ENCODE measurements around the gene PSMA6. TPM values are rescaled to one million over a fixed set of nuclear protein-coding genes. Genes with fewer than 3 reads are reported as not detected.

The PSMA6 gene
- total RNA-seq, 4 donors from 2014 or later: 73.6 to 136 (median 116) TPM

DNA sequence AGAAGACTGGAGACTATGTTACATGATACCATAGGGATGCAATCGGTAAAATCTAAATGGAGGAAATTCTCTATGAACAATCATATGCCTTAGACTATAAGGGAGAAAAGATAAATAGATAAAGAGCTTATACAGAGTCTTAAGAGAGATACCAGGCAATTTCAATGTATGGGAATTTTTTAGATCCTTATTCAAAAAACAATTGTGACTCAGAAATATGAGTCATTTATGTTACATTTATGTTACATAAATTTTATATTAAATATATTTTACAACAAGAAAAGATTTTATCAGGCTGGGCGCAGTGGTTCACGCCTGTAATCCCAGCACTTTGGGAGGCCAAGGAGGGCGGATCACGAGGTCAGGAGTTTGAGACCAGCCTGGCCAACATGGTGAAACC lies 36.5 kb upstream of the PSMA6 start:
- TF ChIP-seq, protein P1, sequence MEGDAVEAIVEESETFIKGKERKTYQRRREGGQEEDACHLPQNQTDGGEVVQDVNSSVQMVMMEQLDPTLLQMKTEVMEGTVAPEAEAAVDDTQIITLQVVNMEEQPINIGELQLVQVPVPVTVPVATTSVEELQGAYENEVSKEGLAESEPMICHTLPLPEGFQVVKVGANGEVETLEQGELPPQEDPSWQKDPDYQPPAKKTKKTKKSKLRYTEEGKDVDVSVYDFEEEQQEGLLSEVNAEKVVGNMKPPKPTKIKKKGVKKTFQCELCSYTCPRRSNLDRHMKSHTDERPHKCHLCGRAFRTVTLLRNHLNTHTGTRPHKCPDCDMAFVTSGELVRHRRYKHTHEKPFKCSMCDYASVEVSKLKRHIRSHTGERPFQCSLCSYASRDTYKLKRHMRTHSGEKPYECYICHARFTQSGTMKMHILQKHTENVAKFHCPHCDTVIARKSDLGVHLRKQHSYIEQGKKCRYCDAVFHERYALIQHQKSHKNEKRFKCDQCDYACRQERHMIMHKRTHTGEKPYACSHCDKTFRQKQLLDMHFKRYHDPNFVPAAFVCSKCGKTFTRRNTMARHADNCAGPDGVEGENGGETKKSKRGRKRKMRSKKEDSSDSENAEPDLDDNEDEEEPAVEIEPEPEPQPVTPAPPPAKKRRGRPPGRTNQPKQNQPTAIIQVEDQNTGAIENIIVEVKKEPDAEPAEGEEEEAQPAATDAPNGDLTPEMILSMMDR (IDR thresholded peaks at IDR 0.05): no peak
- no peak for TF ChIP-seq POLR2A (IDR thresholded peaks at IDR 0.05)
- Histone ChIP-seq H3K27ac (no peak overlapping the region), H3K27me3 (no peaks in the 10 kb centered on the region), H3K4me1 (no peaks in the 10 kb centered on the region), H3K9me3 (no peaks in the 10 kb centered on the region), H3K4me3 (no peak overlapping the region), H3K36me3 (no peaks in the 10 kb centered on the region)
- no peak for DNase-seq

GRCh38 chr14:35257809-35258208 lies 34.4 kb upstream of the PSMA6 start:
- Histone ChIP-seq H3K27ac (no peak overlapping the region), H3K9me3 (no peaks in the 10 kb centered on the region), H3K4me3 (no peak overlapping the region), H3K36me3 (no peaks in the 10 kb centered on the region), H3K27me3 (no peaks in the 10 kb centered on the region), H3K4me1 (no peaks in the 10 kb centered on the region)
- TF ChIP-seq, protein P1 (IDR thresholded peaks at IDR 0.05): no peak
- TF ChIP-seq POLR2A (IDR thresholded peaks at IDR 0.05): no peak
- DNase-seq: no peak

DNA sequence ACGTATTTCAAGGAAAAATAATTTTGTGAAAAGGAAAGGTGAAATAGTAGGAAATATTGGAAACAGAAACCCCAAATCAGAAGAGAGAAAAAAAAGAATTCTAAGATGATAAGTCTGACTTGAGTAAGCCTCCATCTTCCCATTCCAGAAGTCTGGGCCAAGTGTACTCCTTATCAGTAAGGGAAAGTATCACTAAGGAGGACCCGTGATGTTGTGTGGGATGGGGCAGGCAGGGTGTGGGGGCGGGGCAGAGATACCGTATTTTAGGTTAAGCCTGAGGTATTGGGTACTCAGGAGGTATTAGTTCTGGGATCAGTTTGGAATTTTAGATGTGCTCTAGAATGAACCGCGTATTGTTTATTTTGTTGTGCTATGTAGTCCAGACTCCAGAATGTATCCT lies 33.8 kb upstream of the PSMA6 start:
- H3K4me3 ChIP-seq: no peak overlapping the region
- TF ChIP-seq POLR2A (IDR thresholded peaks at IDR 0.05): no peak
- TF ChIP-seq, protein P1 (IDR thresholded peaks at IDR 0.05): no peak
- no peaks in the 10 kb centered on the region for H3K4me1 ChIP-seq
- H3K27me3 ChIP-seq: no peaks in the 10 kb centered on the region
- DNase-seq: no peak
- H3K27ac ChIP-seq: no peak overlapping the region
- H3K9me3 ChIP-seq: no peaks in the 10 kb centered on the region
- no peaks in the 10 kb centered on the region for H3K36me3 ChIP-seq

DNA sequence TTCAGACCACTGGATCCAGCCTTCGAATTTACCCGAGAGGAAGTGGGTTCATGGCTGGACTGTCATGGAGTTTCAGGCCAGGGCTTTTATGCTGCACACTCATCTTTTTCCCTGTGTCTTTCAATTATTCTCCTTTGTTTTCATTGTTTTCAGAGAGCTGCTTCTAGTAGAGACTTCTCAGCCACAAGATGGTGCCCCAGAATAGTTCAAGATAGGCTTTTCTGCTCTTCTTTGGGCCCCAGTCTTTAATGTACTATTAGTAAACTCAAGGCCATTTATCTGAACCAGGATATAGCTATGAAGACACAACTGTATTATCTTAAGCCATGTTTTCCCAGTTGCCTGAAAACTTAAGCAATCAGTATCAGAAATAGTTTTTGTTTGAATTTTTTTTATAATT lies 30.4 kb upstream of the PSMA6 start:
- Histone ChIP-seq H3K4me1 (no peaks in the 10 kb centered on the region), H3K27ac (no peak overlapping the region), H3K9me3 (no peaks in the 10 kb centered on the region), H3K4me3 (no peak overlapping the region), H3K36me3 (no peaks in the 10 kb centered on the region), H3K27me3 (no peaks in the 10 kb centered on the region)
- TF ChIP-seq, protein P1 (IDR thresholded peaks at IDR 0.05): peak in 4 of 6 experiments; percentile 15 to 52 (median 41)
- TF ChIP-seq POLR2A (IDR thresholded peaks at IDR 0.05): no peak
- DNase-seq: no peak

GRCh38 chr14:35262436-35262835 lies 29.7 kb upstream of the PSMA6 start:
- Histone ChIP-seq H3K4me3 (no peak overlapping the region), H3K4me1 (no peaks in the 10 kb centered on the region), H3K27me3 (no peaks in the 10 kb centered on the region), H3K36me3 (no peaks in the 10 kb centered on the region), H3K27ac (no peak overlapping the region), H3K9me3 (no peaks in the 10 kb centered on the region)
- TF ChIP-seq POLR2A (IDR thresholded peaks at IDR 0.05): no peak
- TF ChIP-seq, protein P1 (IDR thresholded peaks at IDR 0.05): no peak
- DNase-seq: no peak

DNA sequence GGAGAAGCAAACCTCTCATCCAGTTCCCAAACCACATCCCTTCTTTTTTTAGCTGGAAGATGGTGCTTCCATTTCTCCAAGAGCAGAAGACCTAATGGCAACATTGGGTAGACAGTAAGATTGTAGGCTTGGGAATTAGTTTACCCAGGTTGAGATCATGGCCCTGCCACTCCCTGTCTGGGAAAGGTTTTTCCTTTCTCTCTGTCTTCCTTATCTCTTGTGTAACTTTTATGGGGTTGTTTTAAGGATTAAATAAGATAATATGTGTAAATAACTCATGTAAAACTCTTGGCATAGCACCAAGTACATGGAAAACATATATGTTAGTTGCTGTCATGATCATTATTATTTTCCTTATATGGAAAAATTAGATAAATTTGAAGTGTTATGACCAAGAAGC lies 23.2 kb upstream of the PSMA6 start:
- no peak for DNase-seq
- no peaks in the 10 kb centered on the region for H3K4me1 ChIP-seq
- no peak for TF ChIP-seq POLR2A (IDR thresholded peaks at IDR 0.05)
- TF ChIP-seq, protein P1 (IDR thresholded peaks at IDR 0.05): no peak
- peaks cover 0 to 4% (median 0%) of the 10 kb centered on the region in 3 donors for H3K36me3 ChIP-seq
- H3K27me3 ChIP-seq: no peaks in the 10 kb centered on the region
- H3K4me3 ChIP-seq: no peak overlapping the region
- no peaks in the 10 kb centered on the region for H3K9me3 ChIP-seq
- H3K27ac ChIP-seq: no peak overlapping the region

All from Peyer's patch (tissue), 4 donors.